PC-3 (cell line): ENCODE results near the gene UNC13D. TPM values are rescaled to one million over a fixed set of nuclear protein-coding genes. Genes with fewer than 3 reads are reported as not detected.
A peak's percentile ranks its signal among the peaks of the same experiment; 100 is the strongest.

Experiments used
- ATAC-seq: fragments of 200-7000 bp; cut with Tn5 transposase; 2 replicates; pipeline ENCODE4 v1.9.1; 2020; ENCODE audit warnings: mild to moderate bottlenecking, moderate library complexity
- BruUV-seq: library from RNA; stranded (reverse); fragments of 400-500 nt; replicated peaks from 2 replicates; lab custom pipeline; 2021; lab: Mats Ljungman, UMichigan
- CTCF ChIA-PET: fragments of 300-600 bp; sonication (Branson Sonifier 250); formaldehyde crosslinking; loops from one replicate; lab custom pipeline; 2022; ENCODE audit warnings: antibody characterized with exemption; lab: Charles Lee
- POLR2A ChIA-PET: fragments of 300-600 bp; sonication (Branson Sonifier 250); formaldehyde crosslinking; loops from one replicate; lab custom pipeline; 2022; ENCODE audit warnings: antibody characterized with exemption; ENCODE audit not compliant: unreplicated experiment; lab: Charles Lee
- DNase-seq: peaks from one replicate; pipeline ENCODE4 v3.0.0-alpha.2; 2015
- H2AFZ ChIP-seq: fragments of 300-600 bp; sonication (generic); 2 replicates; pipeline ENCODE4 v1.6.0; 2016; ENCODE audit warnings: antibody characterized with exemption, low read length
- H3F3A ChIP-seq: fragments of 300-600 bp; sonication (generic); one replicate; pipeline ENCODE4 v1.6.0; 2017; ENCODE audit warnings: antibody characterized with exemption, low read length, control low read depth, mild to moderate bottlenecking; ENCODE audit not compliant: unreplicated experiment
- H3K27ac ChIP-seq: fragments of 300-600 bp; sonication (generic); 2 replicates; pipeline ENCODE4 v1.5.1; 2016; ENCODE audit warnings: mild to moderate bottlenecking, low read length
- H3K27me3 ChIP-seq: fragments of 300-600 bp; sonication (generic); 2 replicates; pipeline ENCODE4 v1.6.1; 2016; ENCODE audit warnings: low read length, mixed read lengths
- H3K36me3 ChIP-seq: fragments of 300-600 bp; sonication (generic); 2 replicates; pipeline ENCODE4 v1.6.1; 2016; ENCODE audit warnings: low read depth, mixed run types, low read length, mixed read lengths
- H3K4me1 ChIP-seq: fragments of 300-600 bp; sonication (generic); 2 replicates; pipeline ENCODE4 v1.5.1; 2016; ENCODE audit warnings: low read length; ENCODE audit not compliant: insufficient read depth
- H3K4me2 ChIP-seq: fragments of 300-600 bp; sonication (generic); 2 replicates; pipeline ENCODE4 v1.6.0; 2016; ENCODE audit warnings: low read length
- H3K4me3 ChIP-seq: fragments of 300-600 bp; sonication (generic); 2 replicates; pipeline ENCODE4 v1.5.1; 2016; ENCODE audit warnings: mild to moderate bottlenecking, low read length, mixed read lengths
- H3K79me2 ChIP-seq: fragments of 300-600 bp; sonication (generic); 2 replicates; pipeline ENCODE4 v1.6.1; 2017; ENCODE audit warnings: low read length, mixed read lengths
- H3K9ac ChIP-seq: fragments of 300-600 bp; sonication (generic); 2 replicates; pipeline ENCODE4 v1.6.0; 2016; ENCODE audit warnings: mild to moderate bottlenecking, low read length
- H3K9me2 ChIP-seq: fragments of 300-600 bp; sonication (generic); replicated peaks from 2 replicates; pipeline ENCODE4 v1.6.1; 2016; ENCODE audit warnings: mixed run types, low read length, mixed read lengths
- H3K9me3 ChIP-seq: fragments of 300-600 bp; sonication (generic); 2 replicates; pipeline ENCODE4 v1.6.1; 2016; ENCODE audit warnings: low read length, mixed read lengths
- H4K20me1 ChIP-seq: fragments of 300-600 bp; sonication (generic); 2 replicates; pipeline ENCODE4 v1.6.1; 2016; ENCODE audit warnings: low read length, mixed read lengths
- CTCF ChIP-seq: fragments of 300-600 bp; sonication (generic); conservative IDR thresholded peaks from 2 replicates; pipeline ENCODE4 v1.5.1; 2017; ENCODE audit warnings: antibody characterized with exemption, low read depth, mild to moderate bottlenecking, low read length
- EZH2 ChIP-seq: fragments of 300-600 bp; sonication (generic); IDR thresholded peaks from one replicate; pipeline ENCODE4 v1.6.1; 2017; ENCODE audit warnings: antibody characterized with exemption, mild to moderate bottlenecking, low read length; ENCODE audit not compliant: unreplicated experiment
- EZH2phosphoT487 ChIP-seq: fragments of 300-600 bp; sonication (generic); IDR thresholded peaks from 2 replicates; pipeline ENCODE4 v1.6.1; 2018; ENCODE audit warnings: mild to moderate bottlenecking, antibody characterized with exemption, low read length, borderline replicate concordance
- intact Hi-C: fragments of 100-400 bp; cut with micrococcal nuclease; formaldehyde crosslinking; loops from 2 replicates; pipeline ENCODE4 v1.9.0; 2023
- total RNA-seq: library from RNA; depleted of rRNA; stranded (reverse); fragments of >200 nt; gene quantifications from 2 replicates; pipeline ENCODE4 v1.2.3, GENCODE V29; 2014

Gene UNC13D
- total RNA-seq, 1 experiment from 2014 or later = 43.9 TPM

GRCh38 chr17:75814900-75815373 is 29.3 kb downstream of the UNC13D start:
- ChIA-PET CTCF (interaction anchor here (0.6 to 0.9 kb wide), 2 partner anchors 15 to 39 kb away, joined by 3 read pairs; no protein-coding TSS in a partner anchor), POLR2A (interaction anchor here (0.5 kb wide), 1 partner anchor 56 kb away, joined by 3 read pairs; no protein-coding TSS in a partner anchor)
- Histone ChIP-seq H3K4me1 (peaks cover 12% of the 10 kb centered on the region), H3K79me2 (no peaks in the 10 kb centered on the region), H3K9ac (peak overlapping the region; percentile 43), H3K27me3 (no peaks in the 10 kb centered on the region), H3K27ac (peak overlapping the region; percentile 63), H3K9me2 (no peaks in the 10 kb centered on the region), H3K9me3 (no peaks in the 10 kb centered on the region), H3K4me3 (no peak overlapping the region), H3F3A (no peaks in the 10 kb centered on the region), H4K20me1 (no peaks in the 10 kb centered on the region), H3K4me2 (peak overlapping the region; percentile 21), H2AFZ (peak overlapping the region; percentile 60), H3K36me3 (peaks cover 4% of the 10 kb centered on the region; the same call in 1 of the 2 replicates)
- ATAC-seq = peak; percentile 100
- no peak for TF ChIP-seq CTCF
- TF ChIP-seq EZH2 = no peak
- TF ChIP-seq EZH2phosphoT487 = no peak
- no TSS peak for BruUV-seq
- peak; percentile 90 for DNase-seq
- intact Hi-C loops = loop anchor here (2.0 kb wide), 1 partner anchor 28 kb away; no protein-coding TSS in a partner anchor

GRCh38 chr17:75814021-75814395 is 30.2 kb downstream of the UNC13D start:
- Histone ChIP-seq H3K27me3 (no peaks in the 10 kb centered on the region), H3K4me1 (peaks cover 12% of the 10 kb centered on the region), H3K4me3 (no peak overlapping the region), H3K9ac (no peak overlapping the region), H2AFZ (no peak overlapping the region), H3K79me2 (no peaks in the 10 kb centered on the region), H4K20me1 (no peaks in the 10 kb centered on the region), H3F3A (no peaks in the 10 kb centered on the region), H3K9me2 (no peaks in the 10 kb centered on the region), H3K4me2 (no peak overlapping the region), H3K36me3 (peaks cover 4% of the 10 kb centered on the region; the same call in 1 of the 2 replicates), H3K27ac (no peak overlapping the region), H3K9me3 (no peaks in the 10 kb centered on the region)
- ATAC-seq (no peak), DNase-seq (no peak)
- ChIA-PET CTCF (no interaction called here), POLR2A (no interaction called here)
- intact Hi-C loops = loop anchor here (2.0 kb wide), 1 partner anchor 27 kb away; no protein-coding TSS in a partner anchor
- BruUV-seq = no TSS peak
- TF ChIP-seq EZH2phosphoT487 (no peak), EZH2 (no peak), CTCF (no peak)
